Gastrocnemius medialis (tissue), 4 donors: ENCODE data around the gene RGMA. TPM values are rescaled to one million over a fixed set of nuclear protein-coding genes. Genes with fewer than 3 reads are reported as not detected.

Source experiments
- ATAC-seq, 2 donors: fragments of 150-250 bp; one replicate each; pipeline ENCODE4 v1.9.1; 2016
- DNase-seq, 2 donors: peaks; one replicate each; pipeline ENCODE4 v3.0.0-alpha.2; 2019
- H3K27ac ChIP-seq, 4 donors: fragments of 200-600 bp; sonication (generic); 1 replicate in 1 of 4; 2 replicates in 3 of 4; pipeline ENCODE4 v1.5.1; 2016 to 2018; ENCODE audit warnings: mild to moderate bottlenecking in 2 of 4, moderate library complexity in 1 of 4
- H3K27me3 ChIP-seq, 3 donors: fragments of 200-600 bp; sonication (generic) in 2 of 3; 1 replicate in 1 of 3; 2 replicates in 2 of 3; pipeline versions ENCODE4 v1.5.1 to v1.6.0; 2016 to 2019; ENCODE audit warnings: mild to moderate bottlenecking in 1 of 3, moderate library complexity in 1 of 3
- H3K36me3 ChIP-seq, 2 donors: fragments of 200-600 bp; sonication (generic) in 1 of 2; one replicate each; pipeline ENCODE4 v1.5.1; 2017 to 2018
- H3K4me1 ChIP-seq, 2 donors: fragments of 200-600 bp; sonication (generic) in 1 of 2; one replicate each; pipeline ENCODE4 v1.5.1; 2016 to 2017; ENCODE audit warnings: mild to moderate bottlenecking in 2 of 2
- H3K4me3 ChIP-seq, 4 donors: fragments of 200-600 bp; sonication (generic) in 3 of 4; 1 replicate in 1 of 4; 2 replicates in 3 of 4; pipeline ENCODE4 v1.5.1; 2016 to 2019; ENCODE audit warnings: mild to moderate bottlenecking in 2 of 4
- H3K9me3 ChIP-seq, 3 donors: fragments of 200-600 bp; sonication (generic) in 2 of 3; 1 replicate in 1 of 3; 2 replicates in 2 of 3; pipeline ENCODE4 v1.5.1; 2016 to 2019
- CTCF ChIP-seq, 5 experiments: fragments of 450-650 bp in 3 of 5; fragments of 200-600 bp in 2 of 5; sonication (generic) in 2 of 5; IDR thresholded peaks in 4 of 5; conservative IDR thresholded peaks in 1 of 5; 1 replicate in 4 of 5; 2 replicates in 1 of 5; pipeline ENCODE4 v1.5.1; 2016 to 2019; ENCODE audit warnings: antibody characterized with exemption in 5 of 5, mild to moderate bottlenecking in 3 of 5, moderate library complexity in 3 of 5
- POLR2A ChIP-seq, 2 donors: fragments of 450-650 bp; IDR thresholded peaks; one replicate each; pipeline ENCODE4 v1.6.1; 2017; ENCODE audit warnings: antibody characterized with exemption in 2 of 2, mild to moderate bottlenecking in 2 of 2, moderate library complexity in 2 of 2
- in situ Hi-C, 4 donors: fragments of 200-750 bp; cut with MboI; loops; one replicate each; pipeline versions ENCODE4 v1.15.0 to v1.8.0; 2017; ENCODE audit warnings: low sequenced_read_pairs in 4 of 4
- intact Hi-C: fragments of 100-400 bp; cut with DNase I; formaldehyde crosslinking; loops from one replicate; pipeline ENCODE4 v1.15.1; 2023; ENCODE audit warnings: low total_unique reads
- total RNA-seq, 4 donors: library from RNA; depleted of rRNA; stranded (reverse); fragments of >200 nt; gene quantifications; one replicate each; pipeline versions ENCODE4 v1.1.0 to v1.2.3, GENCODE V29; 2016

Gene RGMA
- total RNA-seq, 4 donors from 2014 or later = 150 to 290 (median 184) TPM

DNA sequence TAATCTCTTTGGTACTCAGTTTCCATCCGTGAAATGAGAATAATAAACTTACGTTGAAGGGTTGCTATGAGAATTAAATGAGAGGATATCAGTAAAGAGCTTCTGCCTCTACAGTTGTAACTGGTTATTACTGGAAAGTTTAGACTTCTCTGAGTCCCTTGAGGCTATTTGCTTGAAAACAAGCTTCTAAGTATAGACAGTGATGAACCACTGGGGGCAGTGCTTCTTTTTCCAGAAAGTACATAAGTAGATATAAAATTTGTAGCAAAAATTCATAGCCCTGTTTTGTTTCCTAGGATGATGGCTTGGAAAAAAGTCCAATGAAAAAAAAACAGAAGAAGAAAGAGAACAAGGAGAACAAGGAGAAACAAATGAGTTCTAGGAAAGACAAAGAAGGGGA is 87.1 kb downstream of the RGMA start:
- in situ Hi-C loops (loop anchor here in 3 of 4 donors (25.0 kb wide), 1 partner anchor 215 kb away; no protein-coding TSS in a partner anchor), intact Hi-C loops (no loop called here)
- ATAC-seq (no peak), DNase-seq (no peak)
- peaks cover 3 to 86% of the 10 kb centered on the region in 2 donors for H3K36me3 ChIP-seq
- no peaks in the 10 kb centered on the region for H3K9me3 ChIP-seq
- H3K27me3 ChIP-seq = no peaks in the 10 kb centered on the region
- H3K4me3 ChIP-seq = no peak overlapping the region
- TF ChIP-seq CTCF (IDR thresholded peaks at IDR 0.05 in 4 of 5, conservative IDR thresholded peaks at IDR 0.05 in 1 of 5) = peak in 3 of 5 experiments; percentile 7 to 20 (median 17)
- no peak for TF ChIP-seq POLR2A (IDR thresholded peaks at IDR 0.05)
- H3K4me1 ChIP-seq = peaks cover 0 to 15% of the 10 kb centered on the region in 2 donors
- peak overlapping the region; percentile 27 to 92 (median 68) for H3K27ac ChIP-seq

DNA sequence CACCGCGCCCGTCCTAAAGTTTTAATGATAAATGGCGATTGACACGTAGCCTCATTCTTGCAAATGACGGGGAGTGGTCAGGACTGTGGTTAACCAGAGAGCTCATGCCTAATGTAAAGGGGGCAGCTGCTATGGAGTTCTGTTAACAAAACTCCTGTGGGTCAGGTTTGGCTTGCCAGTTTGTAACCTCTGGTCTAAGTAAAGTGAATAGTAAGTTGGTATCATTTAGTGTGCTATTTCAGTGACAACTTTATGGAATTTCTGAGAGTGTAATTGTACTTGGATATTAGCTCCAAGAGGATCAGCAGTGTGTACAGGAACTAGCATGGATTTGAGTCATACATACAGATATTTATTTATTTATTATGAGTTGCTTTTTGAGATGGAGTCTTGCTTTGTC is 87.9 kb downstream of the RGMA start:
- H3K27ac ChIP-seq = peak overlapping the region; percentile 27 to 92 (median 68)
- H3K4me3 ChIP-seq = no peak overlapping the region
- H3K9me3 ChIP-seq = no peaks in the 10 kb centered on the region
- TF ChIP-seq CTCF (IDR thresholded peaks at IDR 0.05 in 4 of 5, conservative IDR thresholded peaks at IDR 0.05 in 1 of 5) = no peak
- no peak for TF ChIP-seq POLR2A (IDR thresholded peaks at IDR 0.05)
- intact Hi-C loops (no loop called here), in situ Hi-C loops (loop anchor here in 3 of 4 donors (25.0 kb wide), 1 partner anchor 214 kb away; no protein-coding TSS in a partner anchor)
- H3K27me3 ChIP-seq = no peaks in the 10 kb centered on the region
- ATAC-seq (peak in 1 of 2 donors; percentile 2), DNase-seq (no peak)
- H3K36me3 ChIP-seq = peaks cover 3 to 89% of the 10 kb centered on the region in 2 donors
- H3K4me1 ChIP-seq = peaks cover 0 to 15% of the 10 kb centered on the region in 2 donors

GRCh38 chr15:92997821-92998220 is 91.2 kb downstream of the RGMA start:
- no peaks in the 10 kb centered on the region for H3K27me3 ChIP-seq
- no peak for DNase-seq
- in situ Hi-C loops = no loop called here
- H3K4me3 ChIP-seq = no peak overlapping the region
- intact Hi-C loops = no loop called here
- no peaks in the 10 kb centered on the region for H3K9me3 ChIP-seq
- H3K4me1 ChIP-seq = peaks cover 4 to 12% of the 10 kb centered on the region in 2 donors
- no peak for TF ChIP-seq CTCF (IDR thresholded peaks at IDR 0.05 in 4 of 5, conservative IDR thresholded peaks at IDR 0.05 in 1 of 5)
- no peak for TF ChIP-seq POLR2A (IDR thresholded peaks at IDR 0.05)
- H3K27ac ChIP-seq = peak overlapping the region in 2 of 4 donors; percentile 5 to 92
- no peak for ATAC-seq
- H3K36me3 ChIP-seq = peaks cover 3 to 95% of the 10 kb centered on the region in 2 donors

DNA sequence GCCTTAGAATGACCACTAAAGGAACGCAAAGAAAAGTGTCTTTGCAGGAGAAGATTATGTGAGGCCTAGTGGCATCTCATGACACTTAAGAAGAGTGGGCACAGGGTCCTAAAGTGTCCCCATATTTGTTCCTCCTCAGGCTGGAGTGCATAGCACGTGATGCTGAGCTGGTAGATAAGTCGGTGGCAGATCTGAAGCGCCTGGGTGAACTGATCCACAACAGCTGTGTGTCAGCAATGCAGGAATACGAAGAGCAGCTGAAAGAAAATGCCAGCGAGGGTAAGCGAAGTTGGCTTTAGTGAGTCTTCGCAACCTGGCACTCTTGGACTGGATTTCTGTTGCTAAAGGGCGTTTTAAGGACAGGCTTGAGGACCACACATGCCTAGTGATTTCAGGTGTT is 96.3 kb downstream of the RGMA start:
- H3K36me3 ChIP-seq = peaks cover 0 to 81% of the 10 kb centered on the region in 2 donors
- intact Hi-C loops (no loop called here), in situ Hi-C loops (no loop called here)

More for the DNA sequence above, 96.3 kb downstream of the RGMA start:
- H3K27me3 ChIP-seq = no peaks in the 10 kb centered on the region
- peak overlapping the region; percentile 74 to 92 (median 84) for H3K27ac ChIP-seq
- H3K4me1 ChIP-seq = peaks cover 27 to 36% of the 10 kb centered on the region in 2 donors
- peak; percentile 48 to 82 for DNase-seq
- H3K9me3 ChIP-seq = no peaks in the 10 kb centered on the region
- peak; percentile 91 to 95 for ATAC-seq
- H3K4me3 ChIP-seq = no peak overlapping the region
- no peak for TF ChIP-seq POLR2A (IDR thresholded peaks at IDR 0.05)
- no peak for TF ChIP-seq CTCF (IDR thresholded peaks at IDR 0.05 in 4 of 5, conservative IDR thresholded peaks at IDR 0.05 in 1 of 5)
